Measurements from ENCODE around the gene OTOP3.

DNA sequence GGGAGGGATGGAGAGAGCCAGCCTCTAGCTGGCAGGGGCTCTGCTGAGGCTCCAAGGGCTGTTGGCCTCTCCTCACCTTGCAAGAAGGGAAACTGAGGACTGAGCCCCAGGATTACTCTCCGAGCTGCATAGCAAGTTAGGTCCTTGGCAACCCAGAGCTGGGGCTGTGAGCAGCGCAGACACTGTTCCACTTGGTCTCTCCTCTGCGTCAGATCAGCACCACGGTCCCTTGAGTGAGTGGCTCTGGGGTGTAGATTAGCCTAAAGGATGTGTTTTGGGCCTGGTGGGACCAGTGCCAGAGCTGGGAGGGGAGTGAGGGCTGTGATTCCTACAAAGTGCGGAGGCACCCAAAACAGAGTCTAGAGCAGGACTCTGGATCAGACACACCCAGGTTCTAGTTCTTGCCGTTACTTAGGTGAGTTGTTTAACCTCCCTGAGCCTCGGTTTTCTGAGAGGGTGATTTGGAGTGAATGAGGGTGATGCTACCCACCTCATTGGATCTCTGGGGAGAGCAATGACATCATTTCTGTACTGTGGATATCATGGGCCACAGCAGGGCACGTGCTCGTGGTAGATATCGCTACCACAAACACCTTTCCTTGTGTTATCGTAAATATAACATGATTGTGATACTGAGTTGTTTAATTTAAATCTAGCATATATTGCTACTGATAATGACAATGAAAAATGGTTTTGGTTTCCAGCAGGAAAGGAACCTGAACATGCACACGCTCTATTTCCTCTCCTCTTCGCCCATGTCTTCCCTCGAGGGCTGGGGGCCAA lies 34.2 kb upstream of the OTOP3 start:
- TF ChIP-seq, protein P1, sequence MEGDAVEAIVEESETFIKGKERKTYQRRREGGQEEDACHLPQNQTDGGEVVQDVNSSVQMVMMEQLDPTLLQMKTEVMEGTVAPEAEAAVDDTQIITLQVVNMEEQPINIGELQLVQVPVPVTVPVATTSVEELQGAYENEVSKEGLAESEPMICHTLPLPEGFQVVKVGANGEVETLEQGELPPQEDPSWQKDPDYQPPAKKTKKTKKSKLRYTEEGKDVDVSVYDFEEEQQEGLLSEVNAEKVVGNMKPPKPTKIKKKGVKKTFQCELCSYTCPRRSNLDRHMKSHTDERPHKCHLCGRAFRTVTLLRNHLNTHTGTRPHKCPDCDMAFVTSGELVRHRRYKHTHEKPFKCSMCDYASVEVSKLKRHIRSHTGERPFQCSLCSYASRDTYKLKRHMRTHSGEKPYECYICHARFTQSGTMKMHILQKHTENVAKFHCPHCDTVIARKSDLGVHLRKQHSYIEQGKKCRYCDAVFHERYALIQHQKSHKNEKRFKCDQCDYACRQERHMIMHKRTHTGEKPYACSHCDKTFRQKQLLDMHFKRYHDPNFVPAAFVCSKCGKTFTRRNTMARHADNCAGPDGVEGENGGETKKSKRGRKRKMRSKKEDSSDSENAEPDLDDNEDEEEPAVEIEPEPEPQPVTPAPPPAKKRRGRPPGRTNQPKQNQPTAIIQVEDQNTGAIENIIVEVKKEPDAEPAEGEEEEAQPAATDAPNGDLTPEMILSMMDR (optimal IDR thresholded peaks at IDR 0.05 in 1 of 3, IDR thresholded peaks at IDR 0.05 in 1 of 3, conservative IDR thresholded peaks at IDR 0.05 in 1 of 3; ENCODE audit: extremely low read depth in 1 of 3, insufficient read depth in 2 of 3, low read length in 3 of 3): no peak
- no peak for TF ChIP-seq EZH2 (IDR thresholded peaks at IDR 0.05; ENCODE audit: low read length)
